ENCODE measurements around the gene CDHR2.

The CDHR2 gene

DNA sequence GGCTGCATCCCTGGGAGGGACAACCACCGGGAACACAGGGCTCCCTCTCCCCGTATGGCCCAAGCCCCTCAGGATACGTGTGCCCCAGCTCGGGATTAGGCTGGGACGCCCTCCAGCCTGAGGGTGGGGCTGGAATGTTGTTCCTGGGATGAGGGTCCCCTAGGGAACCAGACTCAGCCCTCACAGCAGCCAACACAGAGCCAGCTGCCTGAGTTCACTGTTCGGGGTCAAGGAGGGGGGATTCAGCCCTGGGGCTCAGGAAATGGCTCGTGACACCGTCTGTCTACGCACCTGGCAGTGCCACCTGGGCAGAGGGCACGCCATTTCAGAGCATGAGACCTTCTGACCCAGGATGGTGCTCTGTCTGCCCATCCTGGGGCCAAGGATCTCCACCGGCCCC, 20.8 kb upstream of the CDHR2 start:
- DNase-seq (ENCODE audit: low read depth) = no peak

DNA sequence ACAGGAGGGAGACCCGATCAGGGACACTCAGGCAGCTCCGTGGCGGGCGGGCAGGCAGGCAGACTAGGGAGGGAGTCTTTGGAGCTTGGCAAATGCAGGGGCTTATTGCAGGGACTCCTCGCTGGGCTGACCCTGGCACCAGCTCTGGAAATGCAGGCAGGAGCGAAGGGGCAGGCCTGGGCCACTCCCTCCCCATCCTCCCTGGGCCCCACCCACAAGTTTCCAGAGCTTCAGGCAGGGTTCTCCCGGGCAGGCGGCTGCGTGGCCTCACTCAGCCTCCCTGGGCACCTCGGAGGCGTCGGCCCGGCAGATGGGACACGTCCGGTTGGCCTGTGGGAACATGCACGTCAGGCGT, 20.4 kb upstream of the CDHR2 start:
- DNase-seq (ENCODE audit: low read depth) = no peak

DNA sequence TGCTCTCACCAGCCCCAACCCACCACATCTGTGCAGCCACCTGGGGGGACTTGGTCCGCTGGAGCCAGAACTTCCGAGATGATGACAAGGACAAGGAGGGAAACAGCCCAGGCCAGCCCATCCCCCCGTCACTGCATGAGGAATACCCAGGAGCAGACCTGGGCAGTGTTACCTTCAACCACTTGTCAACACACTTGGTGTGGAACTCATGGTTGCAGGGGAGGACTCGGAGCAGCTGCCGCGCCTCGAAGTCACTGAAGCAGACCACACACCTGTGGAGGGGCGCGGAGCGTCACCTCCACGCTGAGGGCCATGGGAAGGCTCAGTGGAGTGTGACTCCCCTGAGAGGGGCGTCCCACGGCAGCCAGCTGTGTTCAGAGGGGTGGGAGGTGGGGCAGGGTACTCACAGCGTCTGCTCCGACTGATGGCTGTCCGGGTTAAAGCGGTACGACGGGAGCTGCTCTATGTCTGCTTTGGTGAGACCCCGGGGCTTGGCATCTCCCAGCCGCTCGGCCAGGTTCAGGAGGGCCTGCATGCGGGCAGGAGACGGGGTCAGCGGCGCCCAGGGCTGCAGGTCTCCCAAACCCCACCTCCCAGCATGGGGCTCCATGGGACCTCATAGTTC, 19.9 kb upstream of the CDHR2 start:
- DNase-seq (ENCODE audit: low read depth) = no peak

DNA sequence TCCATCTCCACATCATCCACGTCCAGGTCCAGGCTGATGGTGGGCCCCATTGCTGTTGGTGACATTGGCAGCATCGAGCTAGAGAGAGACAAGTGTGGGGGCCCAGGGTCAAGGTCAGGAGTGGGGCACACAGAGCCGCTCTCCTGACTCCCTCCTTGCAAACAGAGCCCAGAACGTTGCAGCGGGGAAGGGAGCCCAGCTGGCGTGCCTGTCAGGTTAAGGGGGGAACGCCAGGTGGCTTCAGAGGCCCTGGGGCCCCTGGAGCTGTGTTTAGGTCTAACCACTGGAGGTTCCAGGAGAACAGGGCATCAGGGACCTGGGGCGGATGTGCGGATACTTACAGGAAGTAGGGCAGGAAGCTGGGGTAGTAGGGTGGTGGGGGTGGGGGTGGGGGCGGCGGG, 19.4 kb upstream of the CDHR2 start:
- no peak for DNase-seq (ENCODE audit: low read depth)

- DNase-seq (ENCODE audit: low read depth) = no peak
Observed at GRCh38 chr5:176530393-176530982, 18.7 kb upstream of the CDHR2 start.

DNA sequence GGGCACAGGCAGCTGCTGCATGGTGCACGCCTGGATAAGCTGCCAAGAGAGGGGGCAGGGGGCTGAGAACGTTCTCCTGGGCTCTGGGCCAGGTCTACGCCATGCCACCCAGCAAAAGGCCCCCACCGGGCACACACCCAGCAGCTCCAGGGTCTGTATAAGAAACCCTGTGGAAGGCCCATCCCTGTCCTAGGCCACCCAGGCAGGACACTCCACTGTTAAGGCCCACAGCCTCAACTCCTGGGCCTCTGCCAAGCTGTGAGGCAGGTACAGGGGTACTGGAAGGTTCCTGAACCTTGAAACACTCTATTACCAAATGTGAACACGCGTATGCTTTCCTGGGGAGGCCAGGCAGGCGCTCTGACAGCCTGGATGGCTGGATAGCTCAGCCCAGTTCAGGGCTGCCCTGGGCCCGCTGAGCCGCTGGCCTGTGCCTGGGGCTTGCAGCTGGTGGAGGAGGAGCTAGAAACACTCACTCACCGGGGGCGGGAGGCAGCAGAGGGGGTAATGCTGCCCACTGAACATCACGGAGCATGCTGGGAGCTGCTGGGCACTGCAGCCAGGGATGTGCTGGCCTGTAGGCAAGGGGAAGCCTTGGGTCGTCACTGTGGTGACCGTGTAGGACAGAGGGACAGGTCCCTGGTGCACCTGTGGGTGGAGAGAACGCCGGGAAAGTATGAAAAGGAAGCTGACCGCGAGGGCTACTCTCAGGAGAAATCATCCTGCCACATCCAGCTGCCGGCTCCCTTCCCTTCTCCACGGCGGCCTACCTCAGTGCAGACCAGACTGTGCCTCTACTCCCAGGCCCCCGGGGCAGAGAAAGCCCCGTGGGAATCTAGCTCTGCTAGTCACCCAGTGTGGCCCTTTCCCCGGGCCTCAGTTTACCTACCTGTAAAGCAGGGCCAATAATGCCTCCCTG, 17.9 kb upstream of the CDHR2 start:
- DNase-seq (ENCODE audit: low read depth) = peak; percentile 33

DNA sequence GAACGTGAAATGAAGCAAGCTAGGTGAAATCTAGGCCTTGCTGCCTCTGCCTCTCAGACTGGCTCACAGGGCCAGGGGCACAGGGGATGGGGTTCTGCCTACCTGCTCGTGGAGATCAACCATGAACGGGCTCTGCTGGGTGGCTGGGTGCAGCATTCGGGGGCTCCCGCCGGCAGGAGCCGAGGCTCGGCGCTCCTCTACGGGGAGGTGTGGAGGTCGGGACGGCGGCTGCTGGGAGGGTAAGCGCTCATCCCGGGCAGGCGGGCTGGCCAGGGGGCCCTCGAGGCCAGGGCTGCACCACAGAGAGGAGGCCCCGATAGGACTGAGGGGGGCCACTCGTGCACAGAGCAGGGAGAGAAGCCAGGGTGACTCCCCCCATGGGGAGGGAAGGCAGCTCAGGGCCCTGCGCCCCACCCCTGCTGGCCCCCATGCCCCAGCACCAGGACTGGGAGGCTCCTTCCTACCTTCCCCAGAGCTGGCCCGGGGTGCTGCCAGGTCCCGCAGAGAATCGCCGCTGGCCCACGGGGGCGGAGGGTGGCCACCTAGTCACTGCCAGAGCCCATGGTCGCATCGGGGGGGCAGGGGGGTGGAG, 17.1 kb upstream of the CDHR2 start:
- no peak for DNase-seq (ENCODE audit: low read depth)

DNA sequence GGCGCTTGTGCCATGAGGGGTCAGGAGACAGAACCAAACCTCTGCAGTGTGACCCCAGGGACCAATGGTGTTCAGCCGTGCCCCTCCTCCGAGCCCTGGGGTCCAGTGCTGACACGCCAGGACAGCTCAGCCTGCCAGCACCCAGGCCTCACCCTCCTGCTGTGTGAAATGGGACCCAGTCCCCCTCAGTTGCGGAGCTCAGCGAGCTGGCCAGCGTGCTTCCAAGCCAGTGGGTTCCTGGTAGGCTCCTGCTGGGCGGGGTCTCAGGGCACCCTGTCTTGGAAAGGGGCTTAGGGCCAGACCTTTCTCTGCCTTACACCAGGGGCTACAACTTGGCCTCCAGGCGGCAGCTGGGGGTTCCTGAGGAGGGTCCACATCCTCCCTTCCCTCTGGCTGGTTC, 16.3 kb upstream of the CDHR2 start:
- no peak for DNase-seq (ENCODE audit: low read depth)

- no peak for DNase-seq (ENCODE audit: low read depth)
Observed at GRCh38 chr5:176533390-176533789, 15.8 kb upstream of the CDHR2 start.

DNA sequence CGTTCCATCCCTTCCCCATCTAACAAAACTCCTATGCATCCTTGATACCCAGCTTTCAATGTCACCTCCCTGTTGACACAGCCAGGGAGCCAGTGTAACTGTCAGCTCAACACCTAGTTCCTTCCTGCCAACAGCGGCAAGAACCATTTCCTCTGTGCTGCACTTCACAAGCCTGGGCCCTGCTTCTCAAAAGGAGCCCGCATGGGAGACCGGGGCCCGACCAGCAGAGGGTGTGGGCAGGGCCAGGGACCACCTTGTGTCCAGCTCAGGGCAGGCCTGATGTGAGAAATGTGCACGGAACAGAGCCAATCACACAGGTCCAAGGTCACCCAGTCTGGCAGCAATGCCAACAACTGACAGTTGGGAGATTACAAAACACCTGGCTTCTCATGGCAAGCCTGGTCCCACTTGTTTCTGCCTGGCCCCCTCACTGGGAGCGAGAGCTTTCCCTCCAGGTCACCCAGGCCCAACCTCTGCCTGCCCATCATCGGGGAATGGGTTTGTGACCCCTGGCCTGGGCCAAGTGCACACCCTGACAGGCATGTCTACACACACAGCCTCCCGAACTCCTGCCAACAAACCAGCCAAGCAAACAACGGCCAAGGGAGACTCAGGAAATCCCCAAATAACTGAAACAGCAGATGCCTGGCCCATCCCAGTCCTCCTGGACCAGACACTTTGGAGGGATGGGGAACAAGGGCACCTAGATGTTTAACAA, 15.1 kb upstream of the CDHR2 start:
- peak; percentile 16 for DNase-seq (ENCODE audit: low read depth)

DNA sequence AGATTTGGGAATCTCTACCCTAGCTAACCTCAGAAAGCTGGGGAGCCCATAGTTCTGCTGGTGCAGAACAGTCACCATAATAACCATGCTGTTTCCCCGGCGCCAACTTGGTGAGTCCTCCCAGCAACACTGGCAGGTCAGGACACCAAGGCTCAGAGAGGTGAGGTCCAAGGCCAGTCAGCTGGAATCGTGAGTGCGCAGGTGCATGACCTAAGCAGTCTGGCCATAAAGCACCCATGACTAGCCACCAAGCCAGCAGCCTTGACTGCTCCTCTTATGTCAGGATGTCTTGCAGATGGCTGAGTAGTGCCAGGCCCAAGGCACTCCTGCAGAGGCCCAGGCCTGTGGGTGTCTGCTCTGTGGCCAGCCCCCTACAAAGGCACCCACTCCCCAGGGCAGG, 14.5 kb upstream of the CDHR2 start:
- no peak for DNase-seq (ENCODE audit: low read depth)

DNA sequence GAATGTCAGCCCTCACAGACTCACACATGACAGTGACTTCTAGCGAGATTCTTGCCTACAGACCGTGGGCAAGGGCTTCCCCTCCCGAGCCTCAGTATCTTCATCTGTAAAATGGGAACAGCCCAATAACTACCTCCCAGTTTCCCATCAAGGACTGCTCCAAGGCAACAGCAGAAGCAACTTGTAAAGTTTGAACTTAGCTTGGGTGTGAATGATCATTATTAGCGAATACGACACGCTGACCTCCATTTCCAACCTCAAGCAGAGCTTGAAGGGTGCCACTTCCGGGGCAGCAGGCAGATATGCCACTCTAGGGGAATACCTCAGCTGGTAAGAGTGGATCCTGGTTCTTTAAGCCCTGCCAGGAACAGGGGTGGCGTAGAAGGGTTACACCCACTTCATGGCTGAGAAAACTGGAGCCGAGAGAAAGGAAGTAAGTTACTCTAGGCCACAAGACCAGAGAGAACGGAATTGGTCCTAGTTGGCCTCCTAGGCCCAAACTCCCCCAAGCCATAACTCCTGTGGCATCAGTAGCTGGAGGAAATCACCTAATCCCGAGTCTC, 14.0 kb upstream of the CDHR2 start:
- DNase-seq (ENCODE audit: low read depth) = peak; percentile 35

GRCh38 chr5:176535664-176536131, 13.4 kb upstream of the CDHR2 start:
- DNase-seq (ENCODE audit: low read depth) = peak; percentile 21

GRCh38 chr5:176536132-176536901, 12.8 kb upstream of the CDHR2 start:
- peak; percentile 84 for DNase-seq (ENCODE audit: low read depth)

- DNase-seq (ENCODE audit: low read depth) = peak; percentile 98
Observed at GRCh38 chr5:176536902-176537553, 12.1 kb upstream of the CDHR2 start, which contains the start of gene RNF44. RNF44 (minus strand) TSS chr5:176537402; CDS start chr5:176532472, 4,930 bp downstream.

- DNase-seq (ENCODE audit: low read depth) = peak; percentile 100
Observed at GRCh38 chr5:176537554-176538229, 11.4 kb upstream of the CDHR2 start.

- DNase-seq (ENCODE audit: low read depth) = no peak
Observed at GRCh38 chr5:176538230-176538988, 10.7 kb upstream of the CDHR2 start.

GRCh38 chr5:176538989-176539384, 10.2 kb upstream of the CDHR2 start:
- no peak for DNase-seq (ENCODE audit: low read depth)

GRCh38 chr5:176540476-176540899, 8.7 kb upstream of the CDHR2 start:
- no peak for DNase-seq (ENCODE audit: low read depth)

All from EH (cell line).